ENCODE results near the gene NOS1.

GRCh38 chr12:117312770-117313169 lies 48.7 kb downstream of the NOS1 start:
- TF ChIP-seq, protein P1, sequence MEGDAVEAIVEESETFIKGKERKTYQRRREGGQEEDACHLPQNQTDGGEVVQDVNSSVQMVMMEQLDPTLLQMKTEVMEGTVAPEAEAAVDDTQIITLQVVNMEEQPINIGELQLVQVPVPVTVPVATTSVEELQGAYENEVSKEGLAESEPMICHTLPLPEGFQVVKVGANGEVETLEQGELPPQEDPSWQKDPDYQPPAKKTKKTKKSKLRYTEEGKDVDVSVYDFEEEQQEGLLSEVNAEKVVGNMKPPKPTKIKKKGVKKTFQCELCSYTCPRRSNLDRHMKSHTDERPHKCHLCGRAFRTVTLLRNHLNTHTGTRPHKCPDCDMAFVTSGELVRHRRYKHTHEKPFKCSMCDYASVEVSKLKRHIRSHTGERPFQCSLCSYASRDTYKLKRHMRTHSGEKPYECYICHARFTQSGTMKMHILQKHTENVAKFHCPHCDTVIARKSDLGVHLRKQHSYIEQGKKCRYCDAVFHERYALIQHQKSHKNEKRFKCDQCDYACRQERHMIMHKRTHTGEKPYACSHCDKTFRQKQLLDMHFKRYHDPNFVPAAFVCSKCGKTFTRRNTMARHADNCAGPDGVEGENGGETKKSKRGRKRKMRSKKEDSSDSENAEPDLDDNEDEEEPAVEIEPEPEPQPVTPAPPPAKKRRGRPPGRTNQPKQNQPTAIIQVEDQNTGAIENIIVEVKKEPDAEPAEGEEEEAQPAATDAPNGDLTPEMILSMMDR (IDR thresholded peaks at IDR 0.05), result no peak
- TF ChIP-seq POLR2A (IDR thresholded peaks at IDR 0.05), result no peak
